Nucleus accumbens (tissue), 56 donors: ENCODE measurements around the gene TAS1R1.

Source experiments
- DNase-seq, 56 donors: peaks; one replicate each; lab custom pipeline; 2025; lab: John Stamatoyannopoulos, UW

TAS1R1 gene

DNA sequence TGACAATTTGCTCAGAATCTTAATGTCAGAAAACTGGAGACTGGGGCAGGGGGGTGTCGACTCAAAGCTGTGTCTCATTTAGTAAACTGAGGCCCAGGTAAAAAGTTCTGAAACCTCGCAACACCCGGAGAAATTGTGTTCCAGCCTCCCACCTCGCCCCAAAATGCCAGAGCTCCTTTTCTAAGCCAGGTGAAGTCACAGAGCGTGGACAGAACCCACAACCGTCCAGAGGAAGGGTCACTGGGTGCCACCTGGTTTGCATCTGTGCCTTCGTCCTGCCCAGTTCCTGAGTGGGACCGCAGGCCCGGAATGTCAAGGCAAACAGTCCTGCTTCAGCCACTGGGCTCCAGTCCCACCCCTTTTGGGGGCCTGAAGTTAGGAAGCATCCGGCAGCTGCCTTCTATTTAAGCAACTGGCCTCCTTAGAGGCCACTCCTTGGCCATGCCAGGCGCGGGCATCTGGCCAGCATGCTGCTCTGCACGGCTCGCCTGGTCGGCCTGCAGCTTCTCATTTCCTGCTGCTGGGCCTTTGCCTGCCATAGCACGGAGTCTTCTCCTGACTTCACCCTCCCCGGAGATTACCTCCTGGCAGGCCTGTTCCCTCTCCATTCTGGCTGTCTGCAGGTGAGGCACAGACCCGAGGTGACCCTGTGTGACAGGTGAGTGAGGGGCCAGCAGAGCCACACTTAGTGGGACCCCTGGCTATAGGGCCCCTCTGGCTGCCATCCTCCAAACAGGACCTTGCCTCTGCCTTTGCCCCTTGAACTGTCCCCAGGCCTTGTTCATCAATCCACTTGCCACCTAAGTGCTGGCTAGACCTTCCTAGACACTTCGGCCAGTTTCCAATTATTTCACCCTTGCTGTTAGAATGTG, at the start of gene TAS1R1:
Gene TAS1R1, plus strand, starts transcription at position 401 of the 872 bp plus-strand sequence. Its CDS starts 67 bp downstream, at position 468.
- DNase-seq = peak in 31 of 56 donors; percentile 2 to 67 (median 15)

DNA sequence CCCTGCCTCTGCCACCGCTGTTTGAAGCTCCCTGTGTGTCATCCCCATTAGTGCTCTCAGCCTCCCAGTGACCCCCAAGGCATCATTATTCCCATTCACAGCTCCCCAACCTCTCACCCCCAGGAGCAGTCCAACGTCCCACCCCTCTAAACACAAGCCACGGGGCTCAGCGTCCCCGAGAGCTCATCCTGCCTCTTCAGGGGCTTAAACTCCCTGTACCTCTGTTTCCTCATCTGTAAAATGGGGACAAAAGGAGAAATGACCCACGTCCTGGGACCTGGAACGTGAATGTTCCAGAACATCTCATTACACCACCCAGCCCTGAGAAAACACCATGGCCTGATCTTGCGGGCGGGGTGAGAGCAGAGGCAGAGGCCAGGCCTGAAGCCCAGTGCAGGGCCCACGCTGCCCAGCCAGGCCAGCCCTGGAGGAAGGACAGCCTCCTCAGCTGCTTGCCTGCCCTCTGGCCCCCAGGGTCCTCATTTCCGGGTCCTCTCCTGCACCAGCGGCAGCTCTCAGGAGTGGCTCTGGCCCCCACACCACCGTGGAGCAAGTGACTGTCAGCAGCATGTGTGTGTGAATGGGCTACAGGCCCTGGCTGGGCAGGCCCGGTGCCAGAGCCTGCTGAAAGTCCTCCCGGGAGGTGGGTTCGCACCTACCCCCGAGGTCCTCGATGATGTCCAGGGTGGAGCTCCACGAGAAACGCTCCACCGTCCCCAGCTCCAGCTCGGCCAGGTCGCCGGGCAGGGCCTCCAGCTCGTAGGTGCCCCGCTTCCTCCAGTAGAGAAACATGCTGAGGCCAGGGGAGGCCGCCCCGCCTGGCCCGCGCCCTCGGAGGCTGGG, 49.5 kb upstream of the TAS1R1 start:
- no peak for DNase-seq

DNA sequence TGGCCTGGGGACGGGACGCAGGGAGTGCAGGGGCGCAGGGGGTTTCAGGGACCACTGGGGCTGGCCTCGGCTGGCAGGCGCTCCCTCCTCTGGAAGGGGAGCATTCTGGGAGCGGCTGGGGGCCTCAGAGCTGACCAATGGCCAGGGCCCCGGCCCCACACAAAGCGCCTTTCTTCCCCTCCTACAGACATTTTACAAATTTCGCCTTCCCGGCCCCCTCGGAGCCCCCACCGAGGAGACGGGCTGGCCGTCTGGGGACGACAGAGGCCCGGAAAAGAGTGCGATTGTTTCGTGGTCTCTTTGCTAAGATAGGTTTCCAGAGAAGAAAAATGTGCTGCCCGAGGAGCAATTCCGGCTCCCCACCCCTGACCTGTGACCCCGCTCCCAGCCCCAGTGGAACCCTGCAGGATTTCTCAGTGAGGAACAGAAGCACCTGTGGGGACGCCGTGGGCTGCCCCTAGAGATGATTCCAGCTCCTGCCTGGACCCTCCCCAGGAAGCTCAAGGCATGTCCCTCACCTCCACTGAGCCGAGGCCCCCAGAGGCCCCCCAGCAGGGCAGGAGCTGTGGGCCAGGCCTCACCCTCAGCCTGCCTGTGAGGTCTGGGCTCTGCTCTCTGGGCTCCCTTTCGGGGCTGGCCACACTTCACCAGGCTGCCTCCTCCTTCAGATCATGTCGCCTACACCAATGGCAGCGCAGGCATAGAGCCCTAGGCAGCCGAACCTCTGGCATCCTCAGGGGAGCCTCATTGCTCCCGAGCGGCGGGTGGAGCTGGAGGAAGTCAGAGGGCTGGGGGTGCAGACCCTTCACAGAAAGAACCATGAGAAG, 48.7 kb upstream of the TAS1R1 start:
- no peak for DNase-seq

DNA sequence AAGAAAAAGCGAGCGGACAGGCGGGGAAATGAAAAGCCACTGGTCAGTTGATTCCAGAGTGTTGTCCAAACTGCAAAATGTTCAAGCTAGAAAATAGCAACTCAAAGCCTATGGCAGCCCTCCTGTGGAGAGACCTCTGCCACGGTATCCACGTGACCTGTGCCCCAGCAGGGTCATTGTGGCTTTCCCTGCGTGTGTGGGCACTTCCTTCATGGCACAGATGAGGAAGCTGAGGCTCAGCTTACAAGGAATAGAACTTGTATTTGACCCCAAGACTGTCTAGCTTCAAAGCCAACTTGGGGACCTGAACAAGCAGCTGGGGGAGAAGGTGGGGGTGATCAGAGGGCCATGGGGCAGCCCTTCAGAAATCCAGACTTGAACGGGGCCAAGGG, 48.1 kb upstream of the TAS1R1 start:
- DNase-seq = peak in 3 of 56 donors; percentile 9 to 35 (median 30)

DNA sequence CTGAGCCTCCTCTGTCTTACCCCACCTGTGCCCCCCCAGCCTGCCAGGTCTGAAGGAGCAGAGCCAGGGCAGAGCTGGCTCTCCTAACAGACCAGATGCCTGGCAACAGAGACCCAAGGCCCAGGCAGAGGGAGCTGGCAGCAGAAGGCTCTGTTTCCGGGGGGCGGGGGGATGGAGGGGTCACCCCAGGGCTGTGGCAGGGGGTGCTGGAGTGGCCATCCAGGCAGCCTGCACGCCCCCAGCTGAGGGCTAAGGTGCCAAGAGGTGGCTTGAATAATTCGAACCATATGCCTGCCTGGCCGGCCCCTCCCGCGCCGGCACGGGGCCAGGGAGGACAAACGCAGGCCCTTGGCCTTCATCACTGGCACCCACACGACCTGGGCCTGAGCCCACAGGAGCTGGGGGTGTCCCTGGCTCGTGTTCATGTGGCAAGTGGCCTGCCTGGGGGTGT, 47.6 kb upstream of the TAS1R1 start:
- peak in 6 of 56 donors; percentile 22 to 43 (median 28) for DNase-seq

DNA sequence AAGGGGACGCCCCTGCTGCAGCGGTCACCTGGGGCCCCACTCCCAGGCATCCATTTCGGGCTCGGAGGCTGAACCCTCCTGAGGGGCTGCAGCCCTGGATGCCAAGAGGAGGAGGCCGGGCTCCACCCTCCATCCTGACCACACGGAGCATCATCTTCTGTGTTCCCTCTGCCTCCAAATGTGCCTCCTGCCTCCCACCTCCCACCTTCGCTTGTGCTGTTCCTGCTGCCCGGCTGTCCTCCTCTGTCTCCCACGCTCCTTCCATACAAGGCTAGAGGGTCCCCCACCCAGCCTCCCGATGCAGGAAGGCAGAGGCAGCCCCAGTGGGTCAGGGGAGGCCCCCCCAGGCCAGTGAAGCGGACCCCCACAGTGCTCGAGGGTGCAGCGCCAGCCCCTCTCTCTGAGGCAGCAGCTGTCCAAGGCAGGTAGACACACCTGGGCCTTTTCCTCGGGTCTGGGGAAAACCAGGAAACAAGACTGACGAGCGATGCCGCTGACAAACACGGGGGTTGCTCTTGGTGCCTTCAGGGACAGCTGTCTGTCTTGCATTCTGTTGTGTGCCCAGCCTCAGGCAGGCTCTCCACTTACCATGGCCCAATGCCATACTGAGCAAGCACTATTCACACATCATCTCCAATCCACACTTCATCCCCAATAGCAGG, 46.8 kb upstream of the TAS1R1 start:
- no peak for DNase-seq

DNA sequence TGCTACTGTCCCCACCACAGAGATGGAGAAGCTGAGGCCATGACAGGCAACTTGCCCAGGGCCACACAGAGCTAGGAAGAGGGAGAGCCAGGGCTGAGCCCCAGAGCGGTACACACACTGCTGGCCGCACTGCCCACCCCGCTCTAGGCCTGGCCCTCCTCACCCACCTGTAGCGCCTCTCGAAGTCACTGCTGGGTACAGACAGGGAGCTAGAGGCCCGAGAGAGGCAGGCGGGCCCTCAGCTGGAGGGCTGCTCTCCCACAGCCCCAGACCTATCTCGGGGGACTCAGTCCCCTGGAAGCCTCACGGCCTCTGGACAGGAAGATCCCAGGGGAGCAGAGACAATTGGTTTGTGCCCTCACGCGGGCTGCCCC, 46.3 kb upstream of the TAS1R1 start:
- DNase-seq = no peak

DNA sequence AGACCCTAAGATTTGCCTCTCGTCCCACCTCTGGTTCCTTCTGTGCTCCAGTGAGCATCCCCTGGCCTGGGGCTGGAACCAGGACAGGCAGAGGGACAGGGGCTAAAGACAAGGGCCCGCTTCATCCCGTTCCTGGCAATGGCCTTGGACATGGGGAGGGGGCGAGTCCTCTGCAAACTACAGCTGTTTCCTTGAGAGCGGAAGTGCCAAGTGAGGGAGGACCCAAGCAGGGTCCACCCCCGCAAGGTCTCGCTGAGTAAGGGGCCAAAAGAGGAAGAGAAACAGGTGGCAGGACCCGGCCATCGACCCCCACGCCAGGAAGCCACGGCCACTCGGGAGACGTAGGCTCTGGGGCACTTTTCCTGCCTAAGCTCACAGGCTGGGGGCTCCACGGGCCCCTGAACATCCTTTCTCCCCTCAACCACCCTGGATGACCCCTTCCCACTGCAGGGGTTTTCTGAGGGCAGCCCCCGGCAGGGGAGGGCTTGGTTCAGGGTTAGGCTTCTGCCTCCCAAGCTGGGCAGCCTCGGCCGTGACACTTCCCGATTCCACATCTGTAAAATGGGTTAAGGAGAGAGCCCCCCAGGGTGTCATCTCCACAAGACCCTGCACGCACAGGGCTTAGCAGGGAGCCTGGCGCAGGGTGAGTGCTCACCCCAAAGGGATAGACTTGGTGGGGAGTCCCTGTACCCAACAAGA, 45.7 kb upstream of the TAS1R1 start:
- peak in 1 of 56 donors; percentile 17 for DNase-seq

DNA sequence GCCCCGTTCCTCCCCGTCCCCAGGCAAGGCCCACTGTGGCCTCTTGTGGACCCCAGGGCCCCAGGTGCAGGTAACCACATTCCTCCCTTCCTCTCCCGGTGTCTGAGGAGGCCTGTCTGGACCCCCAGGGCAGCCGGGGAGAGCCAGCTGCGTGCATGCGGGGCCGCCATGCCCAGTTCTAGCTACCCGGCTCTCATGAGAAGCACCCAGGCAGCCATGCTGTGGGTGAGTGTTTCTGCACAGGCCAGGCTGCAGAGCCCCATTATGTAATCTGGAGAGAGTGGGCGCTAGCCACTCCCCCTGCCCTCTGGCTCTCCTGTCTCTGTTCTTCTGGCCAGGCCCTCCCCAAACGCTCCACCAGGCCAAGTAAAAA, 45.2 kb upstream of the TAS1R1 start:
- peak in 5 of 56 donors; percentile 20 to 50 (median 23) for DNase-seq

DNA sequence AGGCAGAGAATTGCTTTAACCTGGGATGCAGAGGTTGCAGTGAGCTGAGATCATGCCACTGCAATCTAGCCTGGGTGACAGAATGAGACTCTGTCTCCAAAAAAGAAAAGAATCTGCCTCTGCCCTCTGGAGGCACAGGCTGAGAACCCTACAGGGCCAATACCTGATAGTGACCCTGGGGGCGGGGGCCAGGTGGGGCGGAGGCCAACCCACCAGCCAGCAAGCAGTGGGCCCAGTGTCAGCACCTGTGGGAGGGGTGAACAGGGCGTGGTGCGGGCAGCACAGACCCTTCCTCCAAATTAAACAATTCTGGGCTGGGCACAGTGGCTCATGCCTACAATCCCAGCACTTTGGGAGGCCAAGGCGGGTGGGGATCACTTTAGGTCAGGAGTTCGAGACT, 44.6 kb upstream of the TAS1R1 start:
- no peak for DNase-seq

DNA sequence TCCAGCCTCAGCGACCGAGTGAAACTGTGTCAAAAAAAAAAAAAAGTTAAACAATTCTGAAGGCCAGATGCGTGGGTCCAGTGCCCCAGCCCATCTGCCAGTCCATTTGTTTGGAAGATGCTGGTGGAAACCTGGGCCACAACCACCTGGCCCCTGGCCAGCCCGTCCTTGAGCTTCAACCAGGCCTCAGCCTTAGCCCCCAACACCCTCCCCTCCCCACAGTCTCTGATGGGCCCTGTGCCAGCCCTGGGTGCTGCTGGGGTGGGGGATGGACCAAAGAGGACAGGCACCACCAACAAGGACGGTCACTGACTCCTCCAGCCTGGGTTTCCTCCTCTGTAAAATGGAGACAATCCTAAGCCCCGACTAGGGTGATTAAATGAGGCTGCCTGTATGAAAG, 44.1 kb upstream of the TAS1R1 start:
- DNase-seq = no peak

DNA sequence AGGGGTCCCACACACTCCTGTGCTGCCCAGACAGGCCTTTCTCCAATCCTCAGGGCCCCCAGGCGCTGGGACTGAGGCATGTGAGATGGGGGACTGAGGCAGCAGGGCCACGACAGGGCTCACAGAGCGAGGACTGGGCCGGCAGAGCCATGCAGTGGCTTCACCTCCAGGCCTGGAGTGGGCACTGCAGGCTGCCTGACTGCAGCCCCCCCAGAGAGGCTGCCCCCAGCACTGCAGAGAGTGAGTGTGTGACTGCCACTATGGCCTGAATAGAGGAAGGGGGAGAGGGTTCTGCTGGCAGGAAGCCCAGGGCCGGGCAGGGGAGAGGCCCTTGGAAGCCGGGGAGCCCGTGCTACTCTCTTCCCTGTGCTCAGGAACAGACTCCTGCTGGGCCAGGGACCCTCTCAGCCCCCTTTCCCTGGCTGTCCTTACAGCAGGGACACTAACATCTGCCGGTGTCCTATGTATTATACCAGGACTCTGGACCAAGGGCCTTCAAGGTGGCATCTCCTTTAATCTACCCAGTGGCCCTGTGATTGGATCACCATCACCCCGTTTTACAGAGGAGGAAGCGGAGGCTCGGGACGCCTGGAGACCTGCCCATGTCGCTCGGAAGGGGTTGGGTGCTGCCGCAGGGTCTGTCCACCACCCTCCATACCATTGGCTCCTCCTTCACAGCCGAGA, 43.4 kb upstream of the TAS1R1 start:
- no peak for DNase-seq

DNA sequence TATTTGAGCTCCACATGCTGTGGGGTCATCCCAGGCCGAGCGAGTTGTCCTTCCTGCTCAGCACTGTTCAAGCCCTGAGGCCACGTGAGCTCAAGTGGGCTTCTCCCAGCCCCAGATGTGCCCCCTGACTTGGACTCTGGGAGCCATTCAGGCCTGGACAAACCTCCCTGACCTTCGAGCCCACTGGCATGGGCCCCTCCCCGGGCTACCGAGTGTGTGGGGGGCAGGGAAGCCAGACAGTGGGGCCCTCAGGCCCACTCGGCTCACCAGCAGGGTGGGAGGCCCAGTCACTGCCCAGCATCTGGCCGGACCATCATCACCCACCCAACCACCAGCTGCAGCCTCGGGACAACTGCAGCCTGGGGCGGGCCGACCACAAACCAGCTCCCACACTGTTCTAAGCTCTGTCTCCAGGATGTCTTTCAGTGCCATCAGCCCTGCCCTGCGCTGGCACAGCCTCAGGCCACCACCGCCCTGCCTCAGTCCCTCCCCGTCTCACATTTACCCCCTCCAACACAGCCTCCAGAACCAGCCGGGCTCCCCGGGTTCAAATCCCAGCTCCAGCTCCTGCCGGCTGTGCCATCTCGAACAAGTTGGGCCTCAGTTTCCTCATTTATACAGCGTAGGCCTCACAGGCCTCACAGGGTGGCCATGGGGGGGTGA, 42.7 kb upstream of the TAS1R1 start:
- DNase-seq = no peak

DNA sequence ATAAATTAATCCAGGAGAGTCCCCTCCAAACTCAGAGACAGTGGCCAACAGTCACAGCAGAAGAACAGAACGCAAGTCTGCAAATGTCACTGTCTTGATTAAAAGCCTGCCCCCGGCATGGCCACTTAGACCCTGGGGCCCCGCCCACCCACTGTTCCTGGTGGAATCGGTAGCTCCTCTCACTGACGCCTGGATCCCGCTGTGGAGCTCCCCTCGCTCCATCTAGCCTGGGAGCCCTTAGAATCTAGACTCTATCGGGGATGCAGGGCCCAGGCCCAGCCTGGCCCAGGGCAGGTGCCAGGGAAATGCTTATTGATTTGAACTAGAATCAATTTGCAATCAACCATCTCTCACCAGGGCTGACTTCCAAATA, 42.2 kb upstream of the TAS1R1 start:
- DNase-seq = no peak

DNA sequence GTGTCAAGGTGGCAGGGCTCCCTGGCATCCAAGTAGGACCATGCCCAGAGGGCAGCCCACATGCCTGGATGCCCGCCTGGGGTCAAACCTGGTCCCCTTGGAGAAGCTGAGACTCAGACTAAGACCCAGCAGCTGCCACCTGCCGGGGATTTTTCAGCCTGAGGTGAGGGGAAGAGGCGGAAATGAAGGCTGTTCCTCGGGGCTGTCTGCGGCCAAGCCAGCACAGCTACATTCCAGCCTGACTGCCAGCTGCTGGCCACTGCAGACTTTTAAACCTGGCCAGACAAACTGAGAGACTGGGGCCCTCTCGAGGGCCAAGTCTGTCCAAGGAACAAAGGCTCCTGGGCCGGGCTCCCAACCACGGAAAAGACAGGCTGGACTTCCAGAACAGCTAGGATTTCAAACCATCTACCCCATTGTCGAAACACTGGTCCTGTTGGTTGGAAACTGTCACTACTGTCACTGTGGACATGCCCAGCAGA, 41.7 kb upstream of the TAS1R1 start:
- DNase-seq = peak in 4 of 56 donors; percentile 21 to 31 (median 28)

DNA sequence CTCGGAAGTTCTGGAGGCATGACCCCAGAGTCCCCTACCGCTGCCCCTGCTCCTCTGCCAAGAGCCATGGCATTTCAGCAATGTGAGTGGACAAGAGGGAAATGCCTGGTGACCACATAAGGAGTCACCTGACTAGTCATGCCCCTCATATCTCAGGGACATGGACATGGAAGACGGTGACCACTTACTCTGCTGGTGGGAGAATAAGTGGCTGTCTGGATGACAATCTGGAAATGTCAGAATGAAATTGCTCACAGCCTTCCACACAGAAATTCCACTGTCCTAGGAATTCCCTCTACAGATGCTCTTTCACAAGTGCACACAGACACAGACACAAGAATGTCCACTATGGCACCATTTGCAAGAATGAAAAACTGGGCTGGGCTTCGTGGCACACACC, 39.3 kb upstream of the TAS1R1 start:
- DNase-seq = no peak

DNA sequence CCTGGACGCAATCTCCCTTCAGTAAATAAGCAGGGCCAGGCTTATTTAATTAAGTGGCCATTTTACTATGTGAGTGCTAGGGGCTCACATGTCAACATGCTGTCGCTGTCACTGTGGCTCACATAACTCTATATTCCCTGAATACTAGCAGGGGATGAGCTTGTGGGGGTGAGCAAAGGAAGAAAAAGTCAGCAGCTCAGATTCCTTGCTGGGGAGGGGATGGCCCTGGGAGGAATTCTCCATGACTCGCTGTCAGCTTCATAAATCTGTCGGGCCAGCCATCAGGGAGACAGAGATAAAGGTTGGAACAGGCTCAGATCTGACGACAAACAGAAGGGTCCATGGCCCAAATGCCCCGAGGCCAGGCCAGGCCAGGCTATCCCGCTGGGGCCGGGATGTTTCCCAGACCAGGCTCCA, 37.7 kb upstream of the TAS1R1 start:
- no peak for DNase-seq

DNA sequence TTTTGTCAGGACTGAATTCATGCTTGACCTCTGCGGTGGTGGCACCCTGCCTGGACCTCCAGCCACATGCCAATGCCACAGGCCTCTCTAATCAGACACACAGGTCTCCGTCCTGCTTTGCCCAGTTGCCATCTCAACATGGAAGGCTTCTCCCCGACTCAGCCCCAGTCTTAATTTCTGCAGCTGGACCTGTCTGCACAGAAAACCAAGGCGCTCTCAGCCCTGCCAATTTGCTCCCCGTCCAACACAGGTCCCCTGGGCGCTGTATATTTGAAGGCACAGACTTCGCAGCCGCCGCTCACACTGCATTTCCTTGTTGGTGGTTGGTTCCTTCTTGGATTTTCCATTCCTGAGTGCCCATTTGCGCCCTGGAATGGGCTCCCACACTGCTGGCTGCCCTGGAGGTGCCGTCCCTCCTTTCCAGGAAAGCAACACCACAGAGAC, 35.6 kb upstream of the TAS1R1 start:
- DNase-seq = no peak
